A673 (cell line): Measurements from ENCODE around the gene EGR4.

Experiments used
- CTCF ChIP-seq: fragments of 300-800, 200-600 bp; sonication (generic); conservative IDR thresholded peaks from 2 replicates; pipeline ENCODE4 v1.5.1; 2017; ENCODE audit warnings: low read depth, mild to moderate bottlenecking, antibody characterized with exemption, low read length, moderate library complexity, mixed read lengths
- EZH2 ChIP-seq: fragments of 200-600 bp; sonication (generic); IDR thresholded peaks from 2 replicates; pipeline ENCODE4 v1.6.1; 2017; ENCODE audit warnings: borderline replicate concordance, low read depth, mild to moderate bottlenecking, mixed read lengths, antibody characterized with exemption, low read length; ENCODE audit not compliant: poor library complexity, severe bottlenecking

GRCh38 chr2:73257425-73258125 lies 35.8 kb downstream of the EGR4 start:
- no peak for TF ChIP-seq CTCF
- no peak for TF ChIP-seq EZH2
